ENCODE results near the gene ATP8B3.
A peak's percentile ranks its signal among the peaks of the same experiment; 100 is the strongest.

DNA sequence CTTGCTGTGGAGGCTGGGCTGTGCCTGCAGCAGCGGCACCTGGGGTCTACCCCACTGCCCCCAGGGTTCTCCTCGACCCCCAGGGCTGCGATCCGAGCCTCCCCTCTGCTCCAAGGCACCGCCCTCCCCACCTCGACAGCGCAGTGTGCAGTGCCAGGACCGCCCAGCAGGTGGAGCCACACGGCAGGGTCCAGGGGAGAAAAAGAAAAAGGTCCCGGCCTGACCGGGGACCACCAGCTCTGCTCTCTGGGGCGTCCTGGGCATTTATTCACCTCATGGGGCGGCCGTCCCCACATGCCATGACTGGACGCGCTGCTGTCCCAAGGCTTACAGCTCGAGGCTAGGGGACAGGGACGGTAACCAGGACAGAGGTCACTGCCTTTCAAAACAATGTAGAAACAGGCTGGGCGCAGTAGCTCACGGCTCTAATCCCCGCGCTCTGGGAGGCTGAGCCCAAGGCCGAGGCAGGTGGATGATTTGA is 25.6 kb upstream of the ATP8B3 start:
- TF ChIP-seq MCM3 (IDR thresholded peaks at IDR 0.05), result no peak
- TF ChIP-seq, protein P1, sequence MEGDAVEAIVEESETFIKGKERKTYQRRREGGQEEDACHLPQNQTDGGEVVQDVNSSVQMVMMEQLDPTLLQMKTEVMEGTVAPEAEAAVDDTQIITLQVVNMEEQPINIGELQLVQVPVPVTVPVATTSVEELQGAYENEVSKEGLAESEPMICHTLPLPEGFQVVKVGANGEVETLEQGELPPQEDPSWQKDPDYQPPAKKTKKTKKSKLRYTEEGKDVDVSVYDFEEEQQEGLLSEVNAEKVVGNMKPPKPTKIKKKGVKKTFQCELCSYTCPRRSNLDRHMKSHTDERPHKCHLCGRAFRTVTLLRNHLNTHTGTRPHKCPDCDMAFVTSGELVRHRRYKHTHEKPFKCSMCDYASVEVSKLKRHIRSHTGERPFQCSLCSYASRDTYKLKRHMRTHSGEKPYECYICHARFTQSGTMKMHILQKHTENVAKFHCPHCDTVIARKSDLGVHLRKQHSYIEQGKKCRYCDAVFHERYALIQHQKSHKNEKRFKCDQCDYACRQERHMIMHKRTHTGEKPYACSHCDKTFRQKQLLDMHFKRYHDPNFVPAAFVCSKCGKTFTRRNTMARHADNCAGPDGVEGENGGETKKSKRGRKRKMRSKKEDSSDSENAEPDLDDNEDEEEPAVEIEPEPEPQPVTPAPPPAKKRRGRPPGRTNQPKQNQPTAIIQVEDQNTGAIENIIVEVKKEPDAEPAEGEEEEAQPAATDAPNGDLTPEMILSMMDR (IDR thresholded peaks at IDR 0.05 in 2 of 3, conservative IDR thresholded peaks at IDR 0.05 in 1 of 3; ENCODE audit: insufficient read depth in 2 of 3, low read depth in 1 of 3, low read length in 3 of 3), result peak; percentile 86 to 95 (median 87)
- TF ChIP-seq ZBTB17 (CRISPR knock-in tag; IDR thresholded peaks at IDR 0.05), result no peak; the same call in 1 of the 2 replicates
- no peak for TF ChIP-seq CBX3 (IDR thresholded peaks at IDR 0.05; ENCODE audit: borderline replicate concordance in 1 of 2, low read length in 2 of 2)
- no peak for TF ChIP-seq HDAC2 (IDR thresholded peaks at IDR 0.05)
- TF ChIP-seq, protein P2, sequence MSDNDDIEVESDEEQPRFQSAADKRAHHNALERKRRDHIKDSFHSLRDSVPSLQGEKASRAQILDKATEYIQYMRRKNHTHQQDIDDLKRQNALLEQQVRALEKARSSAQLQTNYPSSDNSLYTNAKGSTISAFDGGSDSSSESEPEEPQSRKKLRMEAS (CRISPR knock-in tag; IDR thresholded peaks at IDR 0.05), result peak; percentile 19; the same call in 1 of the 2 replicates
- no peak for TF ChIP-seq PHB2 (IDR thresholded peaks at IDR 0.05; ENCODE audit: low read depth)
- no peak for TF ChIP-seq ZNF589 (CRISPR knock-in tag; IDR thresholded peaks at IDR 0.05; ENCODE audit: low read depth)
- TF ChIP-seq RFX5 (IDR thresholded peaks at IDR 0.05; ENCODE audit: low read depth, low read length), result no peak
- TF ChIP-seq ZNF830 (CRISPR knock-in tag; IDR thresholded peaks at IDR 0.05), result no peak
- no peak for TF ChIP-seq SRSF1 (IDR thresholded peaks at IDR 0.05; ENCODE audit: low read depth, low read length)
- TF ChIP-seq NBN (IDR thresholded peaks at IDR 0.05; ENCODE audit: low read depth), result no peak
- TF ChIP-seq ZNF23 (CRISPR knock-in tag; IDR thresholded peaks at IDR 0.05), result no peak
